GM15510 (cell line): ENCODE data around the gene GALT.
A peak's percentile ranks its signal among the peaks of the same experiment; 100 is the strongest.

Experiments used
- POLR2A ChIP-seq: IDR thresholded peaks from 3 replicates; pipeline ENCODE4 v1.6.1; 2011; ENCODE audit warnings: borderline replicate concordance; ENCODE audit not compliant: insufficient read length; ENCODE audit errors: extremely low read depth

The GALT gene

GRCh38 chr9:34637356-34638137, 8.9 kb upstream of the GALT start, which contains the start of gene SIGMAR1:
SIGMAR1 (minus strand) TSS chr9:34637787; CDS start chr9:34637697, 90 bp downstream.
- peak; percentile 71 for TF ChIP-seq POLR2A

- no peak for TF ChIP-seq POLR2A
Observed at GRCh38 chr9:34638138-34638445, 8.4 kb upstream of the GALT start.

GRCh38 chr9:34642679-34643078, 3.8 kb upstream of the GALT start:
- no peak for TF ChIP-seq POLR2A

- no peak for TF ChIP-seq POLR2A
Observed at GRCh38 chr9:34644766-34645314, 1.6 kb upstream of the GALT start.

GRCh38 chr9:34647084-34647403, 569 bp downstream of the GALT start:
- TF ChIP-seq POLR2A = no peak

GRCh38 chr9:34647651-34648050, 1.2 kb downstream of the GALT start:
- no peak for TF ChIP-seq POLR2A

GRCh38 chr9:34648673-34649072, 2.2 kb downstream of the GALT start:
- TF ChIP-seq POLR2A = no peak

GRCh38 chr9:34650816-34651215, 4.3 kb downstream of the GALT start:
- no peak for TF ChIP-seq POLR2A

GRCh38 chr9:34651321-34651720, 4.8 kb downstream of the GALT start:
- no peak for TF ChIP-seq POLR2A

- TF ChIP-seq POLR2A = no peak
Observed at GRCh38 chr9:34651876-34652601, 5.6 kb downstream of the GALT start, which contains the start of gene IL11RA. IL11RA (plus strand) TSS chr9:34652185; CDS start chr9:34655218, 3,033 bp downstream.

- no peak for TF ChIP-seq POLR2A
Observed at GRCh38 chr9:34652602-34653000, 6.1 kb downstream of the GALT start.

- TF ChIP-seq POLR2A = no peak
Observed at GRCh38 chr9:34653151-34654072, 6.9 kb downstream of the GALT start.

GRCh38 chr9:34654323-34655051, 8.0 kb downstream of the GALT start:
- no peak for TF ChIP-seq POLR2A

GRCh38 chr9:34655394-34655793, 8.9 kb downstream of the GALT start:
- TF ChIP-seq POLR2A = no peak
